ENCODE data around the gene SEMA4A.
A peak's percentile ranks its signal among the peaks of the same experiment; 100 is the strongest.

Gene SEMA4A

DNA sequence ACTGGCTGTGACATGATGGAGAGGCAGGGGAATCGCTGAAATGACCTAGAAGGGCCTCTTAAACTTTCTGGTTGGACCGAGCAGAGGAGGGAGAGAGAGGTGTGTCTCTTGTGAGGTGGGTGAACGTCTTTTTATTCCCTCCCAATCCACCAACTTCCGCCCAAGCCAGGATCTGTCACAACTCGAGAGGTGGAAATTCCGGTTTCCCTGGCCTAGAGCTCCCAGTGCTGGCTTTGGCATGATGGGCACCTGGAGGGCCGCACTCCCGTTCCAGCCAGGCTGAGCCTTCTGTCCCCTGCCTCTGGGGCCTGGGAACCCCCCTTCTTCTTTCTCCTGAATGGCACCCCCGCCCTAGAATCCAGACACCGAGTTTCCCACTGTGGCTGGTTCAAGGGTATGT is at the start of gene SEMA4A:
Gene SEMA4A, plus strand, starts transcription at position 224 of the 400 bp plus-strand sequence. CDS start 994 bp downstream, outside the sequence.
- Mint-ChIP-seq H3K4me3 (peak within 1 kb of the TSS; percentile 65), H3K36me3 (no peaks in the 10 kb centered on the region), H3K27me3 (no peaks in the 10 kb centered on the region), H3K4me1 (ENCODE audit: low read depth) (peaks cover 43% of the 10 kb centered on the region), H3K9me3 (ENCODE audit: low read depth) (no peaks in the 10 kb centered on the region), H3K27ac (peak within 1 kb of the TSS; percentile 70)

DNA sequence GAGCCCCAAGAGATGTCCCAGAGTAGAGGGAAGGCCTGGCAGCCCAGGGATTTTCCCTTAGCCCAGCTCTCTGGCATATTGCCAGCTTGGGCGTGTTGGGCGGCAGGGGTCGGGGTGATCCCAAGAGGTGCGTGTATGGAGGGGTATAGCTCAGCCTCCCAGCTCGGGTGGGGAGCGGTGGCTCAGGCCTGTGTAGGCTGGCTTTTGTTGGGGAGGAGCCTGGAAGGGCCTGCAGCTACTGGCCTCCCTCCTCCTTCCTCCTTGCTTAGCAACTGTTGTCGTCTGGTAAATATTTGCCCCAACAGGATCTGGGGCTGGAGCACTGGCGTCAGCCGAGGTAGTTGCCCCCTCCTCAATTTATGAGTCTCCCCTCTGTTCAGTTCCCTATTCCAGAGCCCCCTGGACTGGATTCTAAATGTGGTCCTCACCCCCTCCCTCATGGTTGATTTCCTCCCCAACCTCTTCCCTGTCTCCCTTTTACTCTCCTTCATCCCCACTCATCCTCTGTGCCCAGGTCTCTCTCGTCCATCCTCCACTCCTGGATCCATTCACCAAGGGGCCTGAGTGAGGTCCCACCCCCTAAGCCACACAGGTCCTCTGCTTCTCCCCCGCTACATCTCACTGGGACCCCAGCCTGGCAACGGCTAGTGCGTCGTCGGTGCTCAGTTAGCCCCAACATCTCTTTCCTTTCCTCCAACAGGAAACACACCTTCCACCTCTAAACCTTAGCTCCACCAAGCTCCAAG is 49.1 kb upstream of the SEMA4A start:
- Mint-ChIP-seq H3K27me3 (no peaks in the 10 kb centered on the region), H3K9me3 (ENCODE audit: low read depth) (no peaks in the 10 kb centered on the region), H3K4me3 (peak overlapping the region; percentile 12), H3K27ac (peak overlapping the region; percentile 67), H3K4me1 (ENCODE audit: low read depth) (peaks cover 58% of the 10 kb centered on the region), H3K36me3 (no peaks in the 10 kb centered on the region)

DNA sequence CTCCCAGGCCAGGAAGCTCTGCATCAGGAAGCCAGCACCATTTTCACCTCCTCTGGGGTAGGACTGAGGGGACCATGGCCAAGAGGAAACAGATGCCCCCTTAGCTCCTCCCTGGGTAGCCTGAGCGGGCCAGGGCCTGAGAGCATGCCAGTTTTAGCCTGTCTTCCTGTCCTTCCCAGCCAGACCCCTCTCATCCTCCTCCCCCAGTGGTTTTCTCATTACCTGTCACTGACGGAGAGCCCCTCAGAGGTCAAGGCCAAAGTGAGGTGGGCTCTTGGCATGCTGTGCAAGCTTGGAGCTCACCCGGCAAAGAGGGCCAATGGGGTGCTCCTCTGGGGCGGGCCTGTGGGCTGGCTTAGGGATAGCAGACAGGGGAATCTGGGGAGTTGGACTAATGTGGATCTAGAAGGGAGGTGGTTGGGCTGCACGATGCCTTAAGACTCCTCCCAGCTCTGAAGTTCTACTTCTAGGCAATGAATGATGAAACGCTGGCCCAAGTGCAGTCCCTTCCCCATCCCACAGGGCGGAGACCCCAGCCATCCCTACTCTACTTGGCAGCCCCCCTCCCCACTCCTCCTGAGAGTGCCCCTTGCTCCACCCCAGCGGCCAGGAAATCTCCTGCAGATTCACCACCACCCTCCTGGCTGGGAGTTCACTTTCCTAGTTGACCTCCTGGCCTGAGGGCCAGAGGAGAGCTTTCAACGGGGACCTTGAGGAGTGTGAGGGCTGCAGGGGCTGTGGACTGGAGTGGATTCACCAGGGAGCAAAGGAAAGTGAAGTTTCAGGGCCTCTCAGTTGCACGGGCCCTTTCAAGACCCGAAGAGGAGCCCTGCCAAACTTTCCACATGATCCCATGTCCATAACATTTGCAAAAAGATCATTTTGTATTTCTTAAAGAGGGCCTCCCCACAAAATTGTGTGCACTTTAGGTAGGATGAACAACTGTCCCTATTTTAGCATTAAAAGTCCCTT is 48.2 kb upstream of the SEMA4A start:
- Mint-ChIP-seq H3K4me1 (ENCODE audit: low read depth) (peaks cover 62% of the 10 kb centered on the region), H3K9me3 (ENCODE audit: low read depth) (no peaks in the 10 kb centered on the region), H3K36me3 (no peaks in the 10 kb centered on the region), H3K27ac (peak overlapping the region; percentile 87), H3K27me3 (no peaks in the 10 kb centered on the region), H3K4me3 (peak overlapping the region; percentile 77)

DNA sequence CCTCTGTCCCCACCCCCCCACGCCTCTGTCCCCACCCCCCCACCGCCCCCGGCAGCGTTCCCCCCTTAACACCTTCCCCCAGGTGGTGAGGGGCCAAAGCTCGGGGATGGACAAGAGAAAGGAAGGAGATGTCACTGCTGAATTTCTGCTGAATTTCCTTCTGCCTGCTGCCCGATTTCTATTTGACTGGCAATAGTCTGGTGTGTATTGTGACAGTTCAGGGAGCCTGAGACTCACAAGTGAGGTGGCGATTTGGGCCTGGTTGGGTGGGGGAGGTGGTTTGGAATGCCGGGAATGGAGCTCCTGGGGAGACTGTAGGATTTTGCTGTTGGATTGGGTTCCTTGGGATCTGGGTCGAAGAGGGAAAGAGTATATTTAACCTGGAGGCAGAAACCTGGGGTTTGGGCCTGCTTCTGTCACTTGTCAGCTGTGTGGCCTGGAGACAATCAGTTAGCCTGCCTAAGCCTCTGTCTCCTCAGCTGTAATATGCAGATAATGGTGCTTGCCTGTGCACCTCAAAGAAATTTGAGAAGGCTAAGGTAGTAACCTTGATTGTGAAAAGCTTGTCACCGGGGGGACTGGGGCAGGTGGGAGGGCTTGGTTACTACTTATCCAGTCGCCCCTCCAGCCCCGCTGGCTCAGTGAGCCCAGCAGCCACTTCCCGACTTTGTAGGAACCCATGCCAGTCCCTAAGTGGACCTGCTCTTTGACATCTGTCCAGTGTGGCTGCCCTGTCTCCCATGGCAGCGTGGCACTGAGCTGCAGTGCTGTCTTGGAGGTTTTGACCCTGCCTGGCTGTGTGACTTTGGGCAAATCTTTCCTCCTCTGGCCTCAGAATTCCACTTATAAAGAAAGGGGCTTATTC is 46.5 kb upstream of the SEMA4A start:
- Mint-ChIP-seq H3K27me3 (no peaks in the 10 kb centered on the region), H3K36me3 (no peaks in the 10 kb centered on the region), H3K9me3 (ENCODE audit: low read depth) (no peaks in the 10 kb centered on the region), H3K27ac (peak overlapping the region; percentile 90), H3K4me3 (peak overlapping the region; percentile 64), H3K4me1 (ENCODE audit: low read depth) (peaks cover 54% of the 10 kb centered on the region)

DNA sequence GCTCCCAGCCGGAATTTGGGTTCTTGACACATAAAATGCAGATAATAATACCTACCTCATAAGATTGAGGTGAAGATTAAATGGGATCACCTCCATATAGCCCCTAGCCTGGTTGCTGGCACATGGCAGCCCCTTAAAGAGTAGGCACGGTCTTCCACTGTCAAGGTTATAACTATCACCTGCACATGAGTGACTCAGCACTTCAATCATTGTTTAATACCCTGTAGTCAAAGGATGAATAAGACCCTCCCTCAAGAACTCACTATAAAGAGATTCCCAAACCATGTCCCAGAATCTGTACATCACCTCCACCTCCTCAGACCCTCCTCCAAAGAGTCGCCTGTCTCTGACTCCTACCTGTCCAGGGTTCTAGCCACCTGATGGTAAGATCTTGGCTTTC is 45.3 kb upstream of the SEMA4A start:
- H3K27ac Mint-ChIP-seq = peak overlapping the region; percentile 6
- H3K36me3 Mint-ChIP-seq = no peaks in the 10 kb centered on the region
- H3K27me3 Mint-ChIP-seq = no peaks in the 10 kb centered on the region
- no peak overlapping the region for H3K4me3 Mint-ChIP-seq
- peaks cover 51% of the 10 kb centered on the region for H3K4me1 Mint-ChIP-seq (ENCODE audit: low read depth)
- no peaks in the 10 kb centered on the region for H3K9me3 Mint-ChIP-seq (ENCODE audit: low read depth)

DNA sequence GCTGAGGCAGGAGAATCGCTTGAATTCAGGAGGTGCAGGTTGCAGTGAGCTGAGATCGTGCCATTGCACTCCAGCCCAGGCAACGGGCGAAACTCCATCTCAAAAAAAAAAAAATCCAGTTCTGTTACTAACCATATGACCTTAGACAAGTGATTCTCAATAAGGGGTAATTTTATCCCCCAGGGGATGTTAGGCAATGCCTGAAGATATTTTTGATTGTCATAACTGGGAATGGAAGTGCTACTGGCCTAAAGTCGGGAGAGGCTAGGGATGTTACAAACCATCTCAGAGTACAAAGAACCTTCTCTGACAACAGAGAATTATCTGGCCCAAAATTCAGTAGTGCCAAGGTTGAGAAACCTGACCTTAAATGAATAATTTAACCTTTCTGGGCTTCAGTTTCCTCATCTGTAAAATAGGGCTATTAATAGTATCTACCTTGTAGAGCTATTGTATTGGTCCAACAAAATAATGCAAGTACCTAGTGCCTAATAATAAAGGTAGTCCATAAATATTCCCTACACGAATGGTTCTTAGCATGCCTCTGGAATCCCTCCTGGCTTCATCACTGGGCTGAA is 44.6 kb upstream of the SEMA4A start:
- no peak overlapping the region for H3K27ac Mint-ChIP-seq
- H3K36me3 Mint-ChIP-seq = no peaks in the 10 kb centered on the region
- no peak overlapping the region for H3K4me3 Mint-ChIP-seq
- H3K27me3 Mint-ChIP-seq = no peaks in the 10 kb centered on the region
- H3K4me1 Mint-ChIP-seq (ENCODE audit: low read depth) = peaks cover 49% of the 10 kb centered on the region
- H3K9me3 Mint-ChIP-seq (ENCODE audit: low read depth) = no peaks in the 10 kb centered on the region

DNA sequence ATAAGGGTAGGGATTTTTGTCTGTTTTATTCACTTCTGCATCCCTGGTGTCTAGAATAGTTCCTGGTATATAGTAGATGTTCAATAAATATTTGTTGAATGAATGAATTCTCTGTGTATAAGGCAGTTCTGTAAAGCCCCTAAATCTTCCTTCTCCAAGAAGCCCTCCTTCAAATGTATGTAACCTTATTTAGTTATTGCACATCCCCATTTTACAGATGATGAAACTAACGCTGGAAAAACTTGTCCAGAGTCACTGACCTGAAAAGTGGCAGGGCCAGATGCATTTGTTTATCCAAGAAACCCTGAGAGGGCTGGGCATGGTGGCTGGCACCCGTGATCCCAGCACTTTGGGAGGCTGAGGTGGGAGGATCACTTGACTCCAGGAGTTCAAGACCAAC is 43.1 kb upstream of the SEMA4A start:
- Mint-ChIP-seq H3K27me3 (no peaks in the 10 kb centered on the region), H3K4me3 (no peak overlapping the region), H3K9me3 (ENCODE audit: low read depth) (no peaks in the 10 kb centered on the region), H3K4me1 (ENCODE audit: low read depth) (peaks cover 45% of the 10 kb centered on the region), H3K36me3 (no peaks in the 10 kb centered on the region), H3K27ac (no peak overlapping the region)

DNA sequence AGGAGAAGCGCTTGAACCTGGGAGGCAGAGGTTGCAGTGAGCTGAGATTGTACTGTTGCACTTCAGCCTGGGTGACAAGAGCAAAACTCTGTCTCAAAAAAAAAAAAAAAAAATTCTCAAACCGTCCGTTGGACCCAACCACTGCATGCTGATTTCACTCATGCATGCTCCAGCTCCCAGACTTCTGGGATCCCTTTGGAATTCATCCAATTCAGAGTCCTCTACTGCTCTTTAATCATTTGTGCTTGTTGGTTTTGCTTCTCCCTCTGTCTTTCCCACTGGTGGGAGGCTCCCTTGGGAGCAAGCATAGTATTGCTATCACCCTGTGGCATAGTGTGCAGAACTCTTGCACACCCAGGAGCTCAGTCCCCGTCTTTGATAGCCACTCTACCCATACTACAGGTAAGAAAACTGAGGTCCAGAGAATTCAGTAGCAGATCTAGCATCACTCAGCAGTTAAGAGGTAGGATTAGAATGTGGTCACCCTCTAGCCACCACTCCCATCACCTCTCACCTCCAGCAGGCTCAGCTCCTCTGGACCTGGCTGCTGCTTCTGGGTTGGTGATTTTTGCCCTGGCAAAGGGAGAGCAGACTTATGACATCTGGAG is 41.9 kb upstream of the SEMA4A start:
- peaks cover 42% of the 10 kb centered on the region for H3K4me1 Mint-ChIP-seq (ENCODE audit: low read depth)
- no peak overlapping the region for H3K4me3 Mint-ChIP-seq
- H3K36me3 Mint-ChIP-seq = no peaks in the 10 kb centered on the region
- H3K27me3 Mint-ChIP-seq = no peaks in the 10 kb centered on the region
- H3K9me3 Mint-ChIP-seq (ENCODE audit: low read depth) = no peaks in the 10 kb centered on the region
- no peak overlapping the region for H3K27ac Mint-ChIP-seq

DNA sequence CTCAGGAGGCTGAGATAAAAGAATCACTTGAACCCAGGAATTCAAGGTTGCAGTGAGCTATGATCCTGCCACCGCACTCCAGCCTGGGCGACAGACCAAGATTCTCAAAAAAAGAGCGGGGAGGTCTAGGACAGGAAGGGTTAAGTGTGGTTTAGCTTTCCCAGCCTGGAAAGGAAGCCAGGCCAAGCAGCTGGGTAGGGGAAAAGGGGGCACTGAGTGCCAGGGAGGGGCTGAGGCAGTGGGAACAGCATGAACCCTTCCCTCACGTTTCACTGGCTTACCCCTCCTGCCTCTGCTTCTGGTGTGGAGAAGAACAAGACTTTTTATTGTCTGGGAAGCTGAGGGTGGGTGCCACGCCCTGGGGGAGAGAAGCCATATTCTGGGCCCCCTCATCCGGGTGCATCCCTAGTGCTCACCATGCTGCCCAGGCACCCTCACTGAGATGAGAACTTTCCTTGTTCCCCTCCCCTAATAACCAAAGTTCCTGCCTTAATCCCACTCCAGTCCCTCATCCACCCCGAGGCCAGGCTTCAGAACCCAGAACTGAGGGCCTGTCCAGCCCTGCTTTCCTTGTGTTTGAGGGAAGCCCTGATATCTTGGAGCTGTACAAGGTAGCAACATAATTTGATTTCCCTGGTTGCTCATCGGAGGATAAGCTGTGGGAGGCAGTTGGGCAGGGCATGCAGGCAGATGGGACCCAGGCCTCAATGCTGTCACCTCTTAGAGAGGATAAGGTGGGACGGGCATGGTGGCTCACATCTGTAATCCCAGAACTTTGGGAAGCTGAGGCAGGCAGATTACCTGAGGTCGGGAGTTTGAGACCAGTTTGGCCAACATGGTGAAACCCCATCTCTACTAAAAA is 40.9 kb upstream of the SEMA4A start:
- no peaks in the 10 kb centered on the region for H3K27me3 Mint-ChIP-seq
- H3K9me3 Mint-ChIP-seq (ENCODE audit: low read depth) = no peaks in the 10 kb centered on the region

DNA sequence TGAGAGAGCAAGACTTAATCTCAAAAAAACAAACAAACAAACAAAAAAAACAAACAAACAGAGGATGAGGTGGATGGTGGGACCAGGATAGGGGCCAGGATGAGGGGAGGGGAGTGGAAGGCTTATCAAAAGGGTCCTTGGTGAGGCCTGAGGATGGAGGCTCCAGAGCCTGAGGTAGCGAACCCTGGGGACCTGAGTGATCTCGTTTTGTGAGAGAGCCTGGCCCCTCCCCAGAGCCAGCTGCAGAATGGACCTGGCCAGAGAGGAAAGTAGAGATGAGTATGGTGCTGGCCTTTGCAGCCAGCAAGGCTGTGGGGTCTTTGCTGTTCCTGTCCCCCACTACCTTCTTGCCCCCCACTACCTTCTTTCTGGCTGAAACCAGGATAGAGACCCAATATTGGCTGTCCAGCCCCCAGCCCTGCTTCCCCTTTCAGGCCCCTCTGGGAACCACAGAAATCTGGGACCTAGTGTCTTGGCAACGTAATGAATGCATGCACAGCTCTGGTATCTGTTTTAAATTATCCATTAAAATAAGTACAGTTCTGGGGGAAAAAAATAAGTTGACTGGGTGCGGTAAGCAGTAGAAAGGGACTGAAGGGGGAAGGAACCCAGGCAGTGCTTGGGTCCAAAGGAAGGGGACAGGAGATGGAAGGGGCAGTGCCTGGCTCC is 40.0 kb upstream of the SEMA4A start:
- Mint-ChIP-seq H3K9me3 (ENCODE audit: low read depth) (no peaks in the 10 kb centered on the region), H3K27me3 (no peaks in the 10 kb centered on the region), H3K27ac (peak overlapping the region; percentile 58), H3K4me3 (peak overlapping the region; percentile 91), H3K36me3 (peaks cover 2% of the 10 kb centered on the region), H3K4me1 (ENCODE audit: low read depth) (peaks cover 34% of the 10 kb centered on the region)

More for the DNA sequence above, 40.9 kb upstream of the SEMA4A start:
- Mint-ChIP-seq H3K27ac (no peak overlapping the region), H3K36me3 (no peaks in the 10 kb centered on the region), H3K4me3 (no peak overlapping the region), H3K4me1 (ENCODE audit: low read depth) (peaks cover 36% of the 10 kb centered on the region)

DNA sequence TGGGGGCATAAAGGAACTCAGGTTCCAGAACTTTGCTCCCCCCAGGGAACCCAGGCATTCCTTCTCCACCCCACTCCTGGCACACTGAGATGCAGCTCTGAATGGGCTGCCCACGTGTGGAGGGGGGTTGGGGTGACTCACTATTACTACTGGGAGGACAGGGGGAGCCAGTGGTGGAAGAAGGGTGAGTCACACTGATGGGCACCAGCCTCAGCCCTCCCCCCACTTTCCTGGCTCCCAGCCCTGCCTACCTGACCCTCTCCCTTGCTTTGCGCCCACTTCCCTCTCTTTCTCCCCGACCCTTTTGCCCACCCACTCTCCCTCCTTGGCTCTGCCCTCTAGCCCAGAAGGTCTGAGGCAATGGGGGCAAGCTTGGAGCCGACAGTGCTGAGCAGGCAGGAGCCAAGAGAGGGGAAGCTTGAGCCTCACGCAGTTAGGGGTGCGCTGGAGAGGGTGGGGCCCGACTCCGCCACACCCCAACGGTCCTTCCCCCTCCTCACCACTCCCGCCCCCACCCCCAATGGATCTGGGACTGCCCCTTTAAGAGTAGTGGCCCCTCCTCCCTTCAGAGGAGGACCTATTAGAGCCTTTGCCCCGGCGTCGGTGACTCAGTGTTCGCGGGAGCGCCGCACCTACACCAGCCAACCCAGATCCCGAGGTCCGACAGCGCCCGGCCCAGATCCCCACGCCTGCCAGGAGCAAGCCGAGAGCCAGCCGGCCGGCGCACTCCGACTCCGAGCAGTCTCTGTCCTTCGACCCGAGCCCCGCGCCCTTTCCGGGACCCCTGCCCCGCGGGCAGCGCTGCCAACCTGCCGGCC is 39.1 kb upstream of the SEMA4A start, which contains the start of gene LMNA:
Gene LMNA, plus strand, starts transcription at position 611 of the 818 bp plus-strand sequence. CDS start 208 bp downstream, outside the sequence.
- H3K27ac Mint-ChIP-seq = peak within 1 kb of the TSS; percentile 46
- H3K36me3 Mint-ChIP-seq = peaks cover 2% of the 10 kb centered on the region
- peak within 1 kb of the TSS; percentile 91 for H3K4me3 Mint-ChIP-seq
- H3K4me1 Mint-ChIP-seq (ENCODE audit: low read depth) = peaks cover 35% of the 10 kb centered on the region
- H3K9me3 Mint-ChIP-seq (ENCODE audit: low read depth) = no peaks in the 10 kb centered on the region
- no peaks in the 10 kb centered on the region for H3K27me3 Mint-ChIP-seq

DNA sequence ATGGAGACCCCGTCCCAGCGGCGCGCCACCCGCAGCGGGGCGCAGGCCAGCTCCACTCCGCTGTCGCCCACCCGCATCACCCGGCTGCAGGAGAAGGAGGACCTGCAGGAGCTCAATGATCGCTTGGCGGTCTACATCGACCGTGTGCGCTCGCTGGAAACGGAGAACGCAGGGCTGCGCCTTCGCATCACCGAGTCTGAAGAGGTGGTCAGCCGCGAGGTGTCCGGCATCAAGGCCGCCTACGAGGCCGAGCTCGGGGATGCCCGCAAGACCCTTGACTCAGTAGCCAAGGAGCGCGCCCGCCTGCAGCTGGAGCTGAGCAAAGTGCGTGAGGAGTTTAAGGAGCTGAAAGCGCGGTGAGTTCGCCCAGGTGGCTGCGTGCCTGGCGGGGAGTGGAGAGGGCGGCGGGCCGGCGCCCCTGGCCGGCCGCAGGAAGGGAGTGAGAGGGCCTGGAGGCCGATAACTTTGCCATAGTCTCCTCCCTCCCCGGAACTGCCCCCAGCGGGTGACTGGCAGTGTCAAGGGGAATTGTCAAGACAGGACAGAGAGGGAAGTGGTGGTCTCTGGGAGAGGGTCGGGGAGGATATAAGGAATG is 38.4 kb upstream of the SEMA4A start:
- Mint-ChIP-seq H3K9me3 (ENCODE audit: low read depth) (no peaks in the 10 kb centered on the region), H3K27me3 (no peaks in the 10 kb centered on the region), H3K36me3 (peaks cover 2% of the 10 kb centered on the region), H3K27ac (peak overlapping the region; percentile 22), H3K4me3 (peak overlapping the region; percentile 91), H3K4me1 (ENCODE audit: low read depth) (peaks cover 37% of the 10 kb centered on the region)
